ENCODE results near the gene NME4. TPM values are rescaled to one million over a fixed set of nuclear protein-coding genes. Genes with fewer than 3 reads are reported as not detected.

NME4 gene
- total and polyA plus RNA-seq, 8 donors = 72.3 to 199 (median 158) TPM

DNA sequence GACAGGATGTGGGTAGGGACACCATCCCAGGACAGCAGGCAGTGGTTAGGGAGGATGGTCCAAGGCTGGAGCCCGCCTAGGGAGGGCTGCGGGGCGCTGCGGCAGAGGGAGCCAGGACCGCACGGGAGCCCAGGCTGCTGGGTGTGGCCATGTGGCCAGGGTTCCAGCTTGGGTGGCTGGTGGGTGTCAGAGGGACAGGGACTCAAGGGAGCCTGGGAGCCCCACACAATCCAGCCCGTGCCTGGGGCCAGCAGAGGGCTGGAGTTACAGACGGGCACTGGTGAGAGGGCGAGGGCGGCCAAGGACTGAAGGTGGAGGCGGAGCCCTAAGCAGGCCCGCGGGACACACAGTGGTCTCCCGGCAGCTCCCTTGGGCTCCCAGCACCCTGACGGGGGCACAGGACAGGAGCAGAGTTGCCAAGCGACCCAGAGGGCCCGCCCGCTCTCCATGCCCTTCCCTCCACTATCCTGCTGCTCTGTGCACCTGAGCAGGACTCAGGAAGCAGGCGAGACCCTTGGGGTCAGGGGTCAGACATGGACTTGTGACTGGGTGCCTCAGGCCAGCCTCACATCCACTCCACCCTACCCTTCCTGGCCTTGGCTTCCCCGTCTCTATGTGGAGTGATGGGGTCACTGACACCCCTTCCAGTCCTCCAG, 33.8 kb upstream of the NME4 start:
- ATAC-seq = no peak
- peaks cover 0 to 7% of the 10 kb centered on the region in 2 donors for H3K4me1 ChIP-seq
- DNase-seq = peak in 1 of 4 donors; percentile 67
- no peaks in the 10 kb centered on the region for H3K9me3 ChIP-seq
- intact Hi-C loops (cut with DNase I) = no loop called here
- no peak overlapping the region for H3K4me3 ChIP-seq
- TF ChIP-seq CTCF (IDR thresholded peaks at IDR 0.05) = no peak
- H3K27ac ChIP-seq = no peak overlapping the region
- H3K27me3 ChIP-seq = peaks cover 0 to 23% of the 10 kb centered on the region in 2 donors
- peaks cover 0 to 25% of the 10 kb centered on the region in 2 donors for H3K36me3 ChIP-seq

DNA sequence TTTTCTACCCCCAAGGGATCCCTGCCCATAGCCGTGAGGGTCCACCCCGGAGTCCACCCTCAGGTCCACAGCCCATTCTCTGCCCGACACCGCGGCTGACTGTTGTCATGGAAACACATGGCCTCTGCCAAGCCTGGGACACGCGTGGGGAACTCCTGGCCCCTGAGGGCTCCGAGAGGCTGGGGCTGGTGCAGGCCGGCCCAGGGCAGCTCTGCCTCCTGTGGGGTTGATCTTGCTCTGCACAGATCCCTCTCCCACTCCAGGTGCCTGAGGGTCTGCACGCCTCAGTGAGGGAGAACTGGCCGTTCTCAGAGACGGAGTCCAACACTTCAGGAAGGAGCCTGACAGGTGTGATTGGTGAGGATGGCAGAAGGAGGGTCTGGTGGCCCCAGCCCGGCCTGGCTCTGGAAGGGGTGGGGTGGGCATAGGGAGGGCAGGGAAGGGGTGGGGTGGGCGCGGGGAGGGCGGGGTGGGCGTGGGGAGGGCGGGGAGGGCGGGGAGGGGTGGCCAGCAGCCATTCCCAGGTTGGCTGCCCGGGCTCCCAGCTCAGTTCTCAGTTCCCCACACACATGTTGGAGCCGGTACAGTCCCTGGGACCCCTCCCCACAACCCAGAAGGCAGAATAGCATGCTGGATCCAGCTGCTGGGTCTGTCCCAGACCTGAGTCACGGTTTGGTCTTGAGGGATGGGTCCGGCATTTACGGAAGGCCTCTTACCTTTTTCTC, 33.1 kb upstream of the NME4 start:
- Histone ChIP-seq H3K27me3 (peaks cover 0 to 23% of the 10 kb centered on the region in 2 donors), H3K4me3 (no peak overlapping the region), H3K9me3 (no peaks in the 10 kb centered on the region), H3K36me3 (peaks cover 0 to 31% of the 10 kb centered on the region in 2 donors), H3K4me1 (peaks cover 0 to 9% of the 10 kb centered on the region in 2 donors), H3K27ac (no peak overlapping the region)
- intact Hi-C loops (cut with DNase I) = no loop called here
- ATAC-seq (no peak), DNase-seq (peak in 1 of 4 donors; percentile 67)
- TF ChIP-seq CTCF (IDR thresholded peaks at IDR 0.05) = no peak

DNA sequence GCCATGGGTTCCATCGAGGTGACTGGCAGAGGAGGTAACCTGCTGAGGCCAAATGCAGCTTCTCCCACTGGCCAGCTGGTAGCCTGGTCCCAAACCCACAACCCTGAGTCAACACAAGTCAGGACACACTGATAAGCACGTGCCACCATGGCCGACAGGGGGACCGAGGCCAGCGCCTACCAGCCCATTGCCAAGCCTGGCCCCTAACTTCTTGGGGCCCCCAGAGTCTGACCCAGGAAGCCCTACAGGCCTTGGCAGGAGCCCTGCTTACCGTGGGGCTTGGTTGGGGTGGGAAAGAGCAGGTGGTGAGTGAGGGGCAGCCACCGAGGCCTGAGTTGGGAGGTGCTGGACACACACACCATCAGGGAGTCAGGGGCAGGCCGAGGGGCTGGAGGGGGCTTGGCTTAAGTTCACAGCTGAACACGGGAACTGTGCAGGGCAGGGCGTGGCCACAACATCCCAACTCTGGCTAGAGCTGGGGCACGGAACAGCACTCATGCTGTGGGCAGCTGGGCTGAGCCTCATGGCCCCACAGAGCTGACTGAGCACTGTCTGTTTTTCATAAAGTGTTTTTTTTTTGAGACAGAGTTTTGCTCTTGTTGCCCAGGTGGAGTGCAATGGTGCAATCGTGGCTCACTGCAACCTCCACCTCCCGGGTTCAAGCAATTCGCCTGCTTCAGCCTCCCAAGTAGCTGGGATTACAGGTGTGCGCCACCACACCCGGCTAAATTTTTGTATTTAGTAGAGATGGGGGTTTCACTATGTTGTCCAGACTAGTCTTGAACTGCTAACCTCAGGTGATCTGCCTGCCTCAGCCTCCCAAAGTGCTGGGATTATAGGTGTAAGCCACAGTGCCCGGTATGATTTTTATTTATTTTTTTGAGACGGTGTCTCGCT, 32.2 kb upstream of the NME4 start:
- intact Hi-C loops (cut with DNase I) = no loop called here

DNA sequence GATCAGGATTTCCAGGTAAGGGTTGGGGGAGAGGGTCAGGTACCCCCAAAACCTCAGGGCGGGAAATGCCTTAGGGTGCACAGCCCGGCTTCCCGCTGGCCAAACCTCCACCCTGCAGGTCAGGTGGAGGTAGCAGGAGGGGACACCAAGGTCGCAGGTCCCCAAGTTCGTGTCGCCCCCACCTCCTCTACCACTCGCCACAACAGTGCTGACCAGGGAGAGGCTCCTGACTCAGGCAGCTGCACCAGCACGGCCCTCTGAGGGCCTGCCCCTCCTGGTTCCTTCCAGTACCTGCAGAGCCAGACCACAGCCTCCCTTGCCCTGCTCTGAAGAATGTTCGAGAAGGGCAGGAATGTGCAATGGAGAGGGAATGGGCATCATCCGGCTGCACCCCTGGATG, 30.5 kb upstream of the NME4 start:
- no peaks in the 10 kb centered on the region for H3K9me3 ChIP-seq
- DNase-seq (peak in 1 of 4 donors; percentile 33), ATAC-seq (no peak)
- H3K4me1 ChIP-seq = peaks cover 11 to 31% of the 10 kb centered on the region in 2 donors
- no peak overlapping the region for H3K4me3 ChIP-seq
- H3K27ac ChIP-seq = no peak overlapping the region
- peaks cover 0 to 38% of the 10 kb centered on the region in 2 donors for H3K36me3 ChIP-seq
- peaks cover 0 to 23% of the 10 kb centered on the region in 2 donors for H3K27me3 ChIP-seq
- TF ChIP-seq CTCF (IDR thresholded peaks at IDR 0.05) = no peak
- intact Hi-C loops (cut with DNase I) = no loop called here

More for the DNA sequence above, 32.2 kb upstream of the NME4 start:
- Histone ChIP-seq H3K27ac (no peak overlapping the region), H3K27me3 (peaks cover 0 to 23% of the 10 kb centered on the region in 2 donors), H3K36me3 (peaks cover 0 to 33% of the 10 kb centered on the region in 2 donors), H3K4me1 (peaks cover 3 to 18% of the 10 kb centered on the region in 2 donors), H3K4me3 (no peak overlapping the region), H3K9me3 (no peaks in the 10 kb centered on the region)
- no peak for TF ChIP-seq CTCF (IDR thresholded peaks at IDR 0.05)
- DNase-seq (peak in 1 of 4 donors; percentile 61), ATAC-seq (no peak)
